Neural crest cell (in vitro differentiated cells): ENCODE measurements around the gene P2RY8. TPM values are rescaled to one million over a fixed set of nuclear protein-coding genes. Genes with fewer than 3 reads are reported as not detected.
"Not testable (repeated sequence)": the region's sequence is repeated elsewhere in the genome, so short reads cannot be mapped to it uniquely, and the experiment has no call there.

Source experiments
- DNase-seq: peaks from one replicate; pipeline ENCODE4 v3.0.0; 2021; ENCODE audit warnings: low read depth, mixed read lengths, low spot score
- H3K27ac Mint-ChIP-seq: one replicate; pipeline ENCODE4 v1.8.0; 2021; ENCODE audit warnings: mild to moderate bottlenecking, mixed read lengths; ENCODE audit not compliant: unreplicated experiment
- H3K27me3 Mint-ChIP-seq: 2 replicates; pipeline ENCODE4 v1.8.0; 2021; ENCODE audit warnings: low read depth, mild to moderate bottlenecking, mixed read lengths
- H3K36me3 Mint-ChIP-seq: 2 replicates; pipeline ENCODE4 v1.8.0; 2021; ENCODE audit warnings: low read depth, mild to moderate bottlenecking, mixed read lengths
- H3K4me1 Mint-ChIP-seq: 2 replicates; pipeline ENCODE4 v1.8.0; 2021; ENCODE audit warnings: mixed read lengths
- H3K4me3 Mint-ChIP-seq: one replicate; pipeline ENCODE4 v1.8.0; 2021; ENCODE audit warnings: mild to moderate bottlenecking, mixed read lengths
- H3K9me3 Mint-ChIP-seq: 2 replicates; pipeline ENCODE4 v1.8.0; 2021; ENCODE audit warnings: mixed read lengths
- total RNA-seq: library from RNA; stranded (reverse); gene quantifications from 2 replicates; pipeline ENCODE4 v1.2.1, GENCODE V29; 2021
- TF ChIP-seq, protein P1 (sequence below): fragments of 200-600 bp; sonication (generic); conservative IDR thresholded peaks from 2 replicates; pipeline ENCODE4 v1.5.0; 2021; ENCODE audit warnings: antibody characterized with exemption, mild to moderate bottlenecking

The P2RY8 gene
- total RNA-seq, 1 donor from 2014 or later = not detected

DNA sequence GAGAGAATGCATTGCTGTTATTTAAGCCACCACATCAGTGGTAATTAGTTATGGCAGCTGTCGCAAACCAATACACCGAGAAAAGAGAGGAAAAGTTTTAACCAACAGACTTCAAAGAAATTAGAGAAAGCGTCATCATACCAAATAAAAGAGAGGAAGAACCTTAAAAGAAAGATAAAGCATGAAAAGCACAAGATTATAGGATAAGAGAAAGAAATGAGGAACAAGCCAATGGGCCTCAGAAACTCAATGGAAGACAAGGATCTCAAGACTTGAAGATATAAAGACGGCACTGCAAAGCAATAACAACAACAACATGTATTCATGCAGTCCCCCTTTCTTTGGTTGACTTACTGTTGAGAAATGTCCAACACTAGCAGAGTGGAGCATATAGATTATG is 61.5 kb downstream of the P2RY8 start:
- no peak overlapping the region for H3K27ac Mint-ChIP-seq
- peaks cover 2% of the 10 kb centered on the region for H3K27me3 Mint-ChIP-seq
- no peaks in the 10 kb centered on the region for H3K4me1 Mint-ChIP-seq
- TF ChIP-seq, protein P1, sequence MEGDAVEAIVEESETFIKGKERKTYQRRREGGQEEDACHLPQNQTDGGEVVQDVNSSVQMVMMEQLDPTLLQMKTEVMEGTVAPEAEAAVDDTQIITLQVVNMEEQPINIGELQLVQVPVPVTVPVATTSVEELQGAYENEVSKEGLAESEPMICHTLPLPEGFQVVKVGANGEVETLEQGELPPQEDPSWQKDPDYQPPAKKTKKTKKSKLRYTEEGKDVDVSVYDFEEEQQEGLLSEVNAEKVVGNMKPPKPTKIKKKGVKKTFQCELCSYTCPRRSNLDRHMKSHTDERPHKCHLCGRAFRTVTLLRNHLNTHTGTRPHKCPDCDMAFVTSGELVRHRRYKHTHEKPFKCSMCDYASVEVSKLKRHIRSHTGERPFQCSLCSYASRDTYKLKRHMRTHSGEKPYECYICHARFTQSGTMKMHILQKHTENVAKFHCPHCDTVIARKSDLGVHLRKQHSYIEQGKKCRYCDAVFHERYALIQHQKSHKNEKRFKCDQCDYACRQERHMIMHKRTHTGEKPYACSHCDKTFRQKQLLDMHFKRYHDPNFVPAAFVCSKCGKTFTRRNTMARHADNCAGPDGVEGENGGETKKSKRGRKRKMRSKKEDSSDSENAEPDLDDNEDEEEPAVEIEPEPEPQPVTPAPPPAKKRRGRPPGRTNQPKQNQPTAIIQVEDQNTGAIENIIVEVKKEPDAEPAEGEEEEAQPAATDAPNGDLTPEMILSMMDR = no peak
- H3K9me3 Mint-ChIP-seq = peaks cover 16% of the 10 kb centered on the region
- no peak overlapping the region for H3K4me3 Mint-ChIP-seq
- no peak for DNase-seq
- H3K36me3 Mint-ChIP-seq = peaks cover 8% of the 10 kb centered on the region

- H3K9me3 Mint-ChIP-seq = peaks cover 14% of the 10 kb centered on the region
- not testable (repeated sequence) for H3K4me1 Mint-ChIP-seq, H3K4me3 Mint-ChIP-seq, DNase-seq, H3K27ac Mint-ChIP-seq, H3K27me3 Mint-ChIP-seq, H3K36me3 Mint-ChIP-seq
These were observed 62.4 kb downstream of the P2RY8 start for GRCh38 chrX:1474593-1474992.

DNA sequence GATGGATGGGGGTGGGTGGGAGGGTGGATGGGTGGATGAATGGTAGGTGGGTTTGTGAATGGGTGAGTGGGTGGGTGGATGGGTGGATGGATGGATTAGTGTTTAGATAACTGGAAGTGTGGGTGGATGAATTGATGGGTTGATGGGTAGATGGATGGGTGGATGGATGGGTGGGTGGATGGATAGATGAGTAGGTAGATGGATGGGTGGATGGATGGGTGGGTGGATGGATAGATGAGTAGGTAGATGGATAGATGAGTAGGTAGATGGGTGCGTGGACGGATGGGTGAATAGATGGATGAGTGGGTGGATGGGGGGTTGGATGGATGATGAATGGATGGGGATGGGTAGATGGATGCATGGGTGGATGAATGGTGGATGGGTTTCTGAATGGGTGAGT is 64.0 kb downstream of the P2RY8 start:
- no peak overlapping the region for H3K4me3 Mint-ChIP-seq
- DNase-seq = no peak
- no peak overlapping the region for H3K27ac Mint-ChIP-seq
- TF ChIP-seq, protein P1 = no peak
- no peaks in the 10 kb centered on the region for H3K36me3 Mint-ChIP-seq
- peaks cover under 1% of the 10 kb centered on the region for H3K27me3 Mint-ChIP-seq
- H3K9me3 Mint-ChIP-seq = peaks cover 7% of the 10 kb centered on the region
- H3K4me1 Mint-ChIP-seq = no peaks in the 10 kb centered on the region

- Mint-ChIP-seq H3K9me3 (no peaks in the 10 kb centered on the region), H3K4me3 (no peak overlapping the region), H3K27ac (no peak overlapping the region), H3K27me3 (peaks cover 8% of the 10 kb centered on the region), H3K36me3 (no peaks in the 10 kb centered on the region), H3K4me1 (no peaks in the 10 kb centered on the region)
- TF ChIP-seq, protein P1 = no peak
- no peak for DNase-seq
These were observed 68.7 kb downstream of the P2RY8 start for GRCh38 chrX:1468250-1468772.

- Mint-ChIP-seq H3K4me1 (no peaks in the 10 kb centered on the region), H3K9me3 (no peaks in the 10 kb centered on the region), H3K4me3 (no peak overlapping the region), H3K27ac (no peak overlapping the region), H3K36me3 (no peaks in the 10 kb centered on the region), H3K27me3 (peaks cover 16% of the 10 kb centered on the region)
- no peak for DNase-seq
- TF ChIP-seq, protein P1 = no peak
These were observed 69.9 kb downstream of the P2RY8 start for GRCh38 chrX:1466971-1467561.

DNA sequence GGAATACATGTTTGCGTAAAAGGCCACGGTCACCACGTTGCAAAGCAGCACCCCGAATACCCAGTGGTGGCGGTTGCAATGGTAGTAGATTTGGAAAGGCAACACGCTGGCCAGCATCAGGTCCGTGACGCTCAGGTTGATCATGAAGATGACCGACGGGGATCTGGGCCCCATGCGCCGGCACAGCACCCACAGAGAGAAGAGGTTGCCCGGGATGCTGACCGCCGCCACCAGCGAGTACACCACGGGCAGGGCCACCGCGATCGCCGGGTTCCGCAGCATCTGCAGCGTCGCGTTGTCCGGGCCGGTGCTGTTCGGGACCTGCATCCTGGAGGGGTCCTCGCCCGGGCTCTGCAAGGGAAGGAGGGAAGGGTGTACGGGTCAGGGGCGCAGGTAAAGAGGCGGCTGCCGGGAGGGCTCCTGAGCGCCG is 70.7 kb downstream of the P2RY8 start:
- no peaks in the 10 kb centered on the region for H3K4me1 Mint-ChIP-seq
- no peak overlapping the region for H3K4me3 Mint-ChIP-seq
- peaks cover 16% of the 10 kb centered on the region for H3K27me3 Mint-ChIP-seq
- no peaks in the 10 kb centered on the region for H3K36me3 Mint-ChIP-seq
- DNase-seq = no peak
- H3K27ac Mint-ChIP-seq = no peak overlapping the region
- H3K9me3 Mint-ChIP-seq = no peaks in the 10 kb centered on the region
- TF ChIP-seq, protein P1 = no peak
